GM12864 (cell line): ENCODE data around the gene FGD6.

Source experiments
- DNase-seq: peaks from one replicate; pipeline ENCODE4 v3.0.0-alpha.2; 2011; ENCODE audit warnings: low read depth
- H3K4me3 ChIP-seq: 2 replicates; pipeline ENCODE4 v1.5.1; 2011; ENCODE audit warnings: mild to moderate bottlenecking, low read depth, low read length, control low read depth
- CTCF ChIP-seq: IDR thresholded peaks from 2 replicates; pipeline ENCODE4 v1.5.1; 2011; ENCODE audit warnings: low read depth, mild to moderate bottlenecking, moderate library complexity, low read length, control low read depth, inconsistent platforms; ENCODE audit errors: missing control alignments

The FGD6 gene

DNA sequence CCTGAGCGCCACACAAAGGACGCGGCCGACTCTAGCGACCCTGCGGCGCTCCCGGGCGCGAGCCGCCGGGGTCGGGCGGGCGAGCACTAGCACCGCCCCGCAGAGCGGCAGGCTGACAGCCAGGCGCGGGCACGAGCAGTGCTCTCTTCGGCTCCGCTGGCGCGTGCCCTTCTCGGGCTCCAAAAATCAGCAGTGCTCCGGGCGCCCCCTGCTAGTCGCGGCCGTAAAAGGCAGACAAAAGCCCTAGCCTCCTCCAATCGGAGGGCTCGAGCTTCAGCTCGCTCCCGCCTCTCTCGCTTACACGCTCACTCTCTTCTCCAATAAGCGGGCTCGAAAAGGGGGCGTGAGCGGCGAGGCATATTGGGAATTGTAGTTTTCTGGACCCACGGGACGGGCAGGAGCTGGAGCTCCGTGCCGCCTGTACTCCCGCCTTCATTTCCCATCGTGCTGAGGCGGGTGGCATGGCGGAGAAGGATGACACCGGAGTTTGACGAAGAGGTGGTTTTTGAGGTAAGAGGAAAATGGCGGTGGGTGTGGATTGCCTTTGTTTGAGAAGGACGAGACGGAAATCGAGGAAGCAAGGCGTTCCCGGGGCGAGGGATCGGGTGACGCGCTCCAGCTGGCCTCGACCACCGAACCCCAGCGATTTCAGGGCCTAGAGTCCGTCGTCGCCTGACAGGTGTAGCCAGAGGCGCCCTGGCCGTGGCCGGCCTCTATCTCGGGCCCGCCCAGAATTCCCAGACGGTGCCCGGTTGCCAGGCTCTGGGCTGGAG, at the start of gene FGD6, which contains the start of gene VEZT:
Gene FGD6 (minus strand): TSS at position 91 of the 773 bp plus-strand sequence. CDS start 227 bp downstream, outside the sequence.
Gene VEZT (plus strand): TSS at position 431 of the 773 bp plus-strand sequence. CDS start 44 bp downstream, at position 475.
- peak; percentile 97 for DNase-seq
- TF ChIP-seq CTCF, result peak; percentile 54
- peak within 1 kb of the TSS; percentile 73 for H3K4me3 ChIP-seq

GRCh38 chr12:95266254-95266653, 49.0 kb upstream of the FGD6 start:
- H3K4me3 ChIP-seq, result no peak overlapping the region
- no peak for DNase-seq
- no peak for TF ChIP-seq CTCF

DNA sequence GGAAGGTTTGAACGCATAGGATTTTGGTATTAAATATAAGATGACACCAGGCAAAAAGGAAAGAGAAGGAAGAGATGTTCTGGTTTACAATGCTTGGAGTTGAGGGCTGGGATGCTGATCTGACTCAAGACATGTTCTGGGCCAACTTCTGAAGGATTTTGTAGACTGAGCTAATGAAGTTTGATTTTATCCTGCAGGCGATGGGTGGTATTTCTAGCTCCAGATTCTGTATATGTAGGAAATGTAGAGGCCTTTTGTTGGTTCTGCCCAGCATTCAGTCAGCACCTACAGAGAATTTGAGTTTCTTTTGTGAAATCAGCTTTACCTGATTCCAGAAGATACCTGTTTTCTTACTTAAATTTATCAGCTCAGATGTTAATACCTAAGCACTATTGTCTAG, 48.5 kb upstream of the FGD6 start:
- H3K4me3 ChIP-seq, result no peak overlapping the region
- no peak for DNase-seq

DNA sequence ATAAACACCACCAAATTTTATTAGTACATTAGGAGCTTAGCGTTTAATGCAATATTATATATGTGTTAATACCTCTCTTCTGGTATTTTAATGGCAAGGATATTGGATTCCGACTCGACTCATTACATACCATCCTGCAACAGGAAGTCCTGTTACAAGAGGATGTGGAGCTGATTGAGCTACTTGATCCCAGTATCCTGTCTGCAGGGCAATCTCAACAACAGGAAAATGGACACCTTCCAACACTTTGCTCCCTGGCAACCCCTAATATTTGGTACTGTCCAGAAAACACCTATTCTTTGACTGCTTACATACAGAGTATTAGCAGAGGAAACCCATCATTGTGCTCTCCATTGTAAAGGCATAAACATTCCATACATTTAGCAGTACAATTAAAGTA, 45.5 kb upstream of the FGD6 start:
- no peak for DNase-seq
- no peak overlapping the region for H3K4me3 ChIP-seq
- no peak for TF ChIP-seq CTCF

More for the DNA sequence above, 48.5 kb upstream of the FGD6 start:
- TF ChIP-seq CTCF, result no peak

DNA sequence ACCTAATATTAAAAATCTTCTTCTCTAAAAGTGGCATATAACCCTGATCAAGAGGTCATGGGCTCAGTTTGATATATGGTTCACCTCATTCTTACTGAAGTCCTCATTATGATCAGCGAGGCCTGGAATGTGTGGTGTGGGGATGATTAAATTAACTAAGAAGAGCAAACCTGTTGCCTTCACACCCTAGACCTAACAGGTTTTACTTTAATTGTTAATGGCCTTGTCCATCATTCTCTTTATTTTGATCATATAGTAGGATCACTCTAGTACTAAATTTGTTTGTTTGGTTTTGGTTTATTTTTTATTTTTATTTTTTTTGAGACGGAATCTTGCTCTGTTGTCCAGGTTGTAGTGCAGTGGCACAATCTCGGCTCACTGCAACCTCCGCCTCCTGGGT, 43.8 kb upstream of the FGD6 start:
- H3K4me3 ChIP-seq, result no peak overlapping the region

GRCh38 chr12:95259368-95259767, 42.1 kb upstream of the FGD6 start:
- no peak for DNase-seq
- TF ChIP-seq CTCF, result no peak
- H3K4me3 ChIP-seq, result no peak overlapping the region

More for the DNA sequence above, 43.8 kb upstream of the FGD6 start:
- no peak for DNase-seq
- TF ChIP-seq CTCF, result no peak

DNA sequence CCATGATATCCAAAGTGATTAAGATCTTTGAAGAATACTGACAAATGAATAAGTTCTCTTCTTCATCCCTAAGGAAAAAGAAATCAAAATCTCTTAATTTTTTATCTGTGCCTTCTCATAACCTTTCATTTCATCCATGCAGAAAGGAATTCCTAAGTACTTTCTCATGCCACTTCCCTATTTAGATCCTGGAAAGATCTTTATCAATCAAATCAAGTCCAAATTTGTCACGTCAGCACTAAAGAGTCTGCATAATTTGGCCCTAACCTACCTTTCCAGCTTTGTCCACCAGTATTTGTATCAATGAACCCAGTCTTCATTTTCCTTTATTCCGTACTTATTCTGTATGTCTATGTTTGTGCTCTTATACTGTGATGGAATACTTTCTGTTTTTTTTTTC, 41.5 kb upstream of the FGD6 start:
- H3K4me3 ChIP-seq, result no peak overlapping the region
- DNase-seq, result no peak
- no peak for TF ChIP-seq CTCF
